HG02763 (cell line): Measurements from ENCODE around the gene TMEM236.
"Not testable (repeated sequence)": the region's sequence is repeated elsewhere in the genome, so short reads cannot be mapped to it uniquely, and the experiment has no call there.

Experiments
- ATAC-seq: cut with Tn5 transposase; IDR thresholded peaks from one replicate; pipeline ENCODE4 v1.9.1; 2021; ENCODE audit warnings: mild to moderate bottlenecking, moderate library complexity; ENCODE audit not compliant: unreplicated experiment

TMEM236 gene

GRCh38 chr10:17751781-17752445, at the start of gene TMEM236:
TSS of gene TMEM236 (plus strand) at chr10:17752201. CDS start at chr10:17752296, 95 bp downstream.
- ATAC-seq = no peak

- ATAC-seq = no peak
Observed at GRCh38 chr10:17703706-17704105, 48.3 kb upstream of the TMEM236 start.

GRCh38 chr10:17708821-17709220, 43.2 kb upstream of the TMEM236 start:
- no peak for ATAC-seq

GRCh38 chr10:17709492-17709891, 42.5 kb upstream of the TMEM236 start:
- ATAC-seq = no peak

- no peak for ATAC-seq
Observed at GRCh38 chr10:17710181-17710580, 41.8 kb upstream of the TMEM236 start.

- no peak for ATAC-seq
Observed at GRCh38 chr10:17712053-17712452, 39.9 kb upstream of the TMEM236 start.

- ATAC-seq = no peak
Observed at GRCh38 chr10:17712717-17713471, 39.1 kb upstream of the TMEM236 start.

- no peak for ATAC-seq
Observed at GRCh38 chr10:17713758-17714157, 38.2 kb upstream of the TMEM236 start.

GRCh38 chr10:17716161-17716560, 35.8 kb upstream of the TMEM236 start:
- no peak for ATAC-seq

GRCh38 chr10:17722317-17723014, 29.5 kb upstream of the TMEM236 start:
- not testable (repeated sequence) for ATAC-seq

GRCh38 chr10:17725703-17726102, 26.3 kb upstream of the TMEM236 start:
- ATAC-seq = no peak

- no peak for ATAC-seq
Observed at GRCh38 chr10:17729630-17730029, 22.4 kb upstream of the TMEM236 start.

GRCh38 chr10:17730667-17731066, 21.3 kb upstream of the TMEM236 start:
- ATAC-seq = no peak

- ATAC-seq = no peak
Observed at GRCh38 chr10:17731331-17732020, 20.5 kb upstream of the TMEM236 start.

GRCh38 chr10:17733620-17734019, 18.4 kb upstream of the TMEM236 start:
- ATAC-seq = no peak

GRCh38 chr10:17734432-17735080, 17.4 kb upstream of the TMEM236 start:
- ATAC-seq = no peak

GRCh38 chr10:17735166-17735941, 16.6 kb upstream of the TMEM236 start:
- ATAC-seq = no peak

- no peak for ATAC-seq
Observed at GRCh38 chr10:17736223-17736622, 15.8 kb upstream of the TMEM236 start.

GRCh38 chr10:17737027-17737965, 14.7 kb upstream of the TMEM236 start:
- ATAC-seq = no peak
